Breast epithelium (tissue), 4 donors: Measurements from ENCODE around the gene ADAM12. TPM values are rescaled to one million over a fixed set of nuclear protein-coding genes. Genes with fewer than 3 reads are reported as not detected.
"Not testable (repeated sequence)": the region's sequence is repeated elsewhere in the genome, so short reads cannot be mapped to it uniquely, and the experiment has no call there.

Experiments
- DNase-seq, 2 donors: peaks; one replicate each; pipeline ENCODE4 v3.0.0-alpha.2; 2019; ENCODE audit warnings: low spot score in 2 of 2
- H3K27ac ChIP-seq, 2 donors: fragments of 200-600 bp; sonication (generic) in 1 of 2; one replicate each; pipeline ENCODE4 v1.5.1; 2016 to 2019; ENCODE audit warnings: mild to moderate bottlenecking in 1 of 2
- H3K27me3 ChIP-seq, 2 donors: fragments of 200-600 bp; sonication (generic) in 1 of 2; one replicate each; pipeline versions ENCODE4 v1.5.1 to v1.6.0; 2017 to 2019; ENCODE audit warnings: control low read depth in 1 of 2, mild to moderate bottlenecking in 1 of 2
- H3K36me3 ChIP-seq: fragments of 200-600 bp; one replicate; pipeline ENCODE4 v1.5.1; 2019
- H3K4me1 ChIP-seq, 2 donors: fragments of 200-600 bp; sonication (generic); one replicate each; pipeline ENCODE4 v1.5.1; 2016 to 2019; ENCODE audit warnings: control low read depth in 1 of 2
- H3K4me3 ChIP-seq, 3 donors: fragments of 200-600 bp; sonication (generic); 1 replicate in 2 of 3; 2 replicates in 1 of 3; pipeline ENCODE4 v1.5.1; 2016 to 2019; ENCODE audit warnings: mild to moderate bottlenecking in 3 of 3, moderate library complexity in 2 of 3
- H3K9me3 ChIP-seq, 2 donors: fragments of 200-600 bp; sonication (generic) in 1 of 2; one replicate each; pipeline ENCODE4 v1.5.1; 2016 to 2019; ENCODE audit warnings: control low read depth in 1 of 2
- POLR2A ChIP-seq: fragments of 450-650 bp; IDR thresholded peaks from one replicate; pipeline ENCODE4 v1.6.1; 2016; ENCODE audit warnings: antibody characterized with exemption, mild to moderate bottlenecking, moderate library complexity
- POLR2AphosphoS5 ChIP-seq, 3 donors: sonication (generic); formaldehyde crosslinking; IDR thresholded peaks; one replicate each; pipeline ENCODE4 v1.6.1; 2017; ENCODE audit warnings: antibody characterized with exemption in 3 of 3
- intact Hi-C: fragments of 100-400 bp; cut with DNase I; formaldehyde crosslinking; loops from one replicate; pipeline ENCODE4 v1.15.1; 2023; ENCODE audit warnings: low total_unique reads
- total RNA-seq, 3 donors: library from RNA; depleted of rRNA; stranded (reverse); fragments of >200 nt; gene quantifications; one replicate each; pipeline ENCODE4 v1.1.0, GENCODE V29; 2016
- TF ChIP-seq, protein P1 (sequence below), 3 donors: fragments of 450-650 bp; IDR thresholded peaks; one replicate each; pipeline ENCODE4 v1.5.1; 2016 to 2017; ENCODE audit warnings: antibody characterized with exemption in 3 of 3, mild to moderate bottlenecking in 3 of 3, moderate library complexity in 3 of 3

Gene ADAM12
- total RNA-seq, 3 donors from 2014 or later: 8.6 to 16.4 (median 13.9) TPM

DNA sequence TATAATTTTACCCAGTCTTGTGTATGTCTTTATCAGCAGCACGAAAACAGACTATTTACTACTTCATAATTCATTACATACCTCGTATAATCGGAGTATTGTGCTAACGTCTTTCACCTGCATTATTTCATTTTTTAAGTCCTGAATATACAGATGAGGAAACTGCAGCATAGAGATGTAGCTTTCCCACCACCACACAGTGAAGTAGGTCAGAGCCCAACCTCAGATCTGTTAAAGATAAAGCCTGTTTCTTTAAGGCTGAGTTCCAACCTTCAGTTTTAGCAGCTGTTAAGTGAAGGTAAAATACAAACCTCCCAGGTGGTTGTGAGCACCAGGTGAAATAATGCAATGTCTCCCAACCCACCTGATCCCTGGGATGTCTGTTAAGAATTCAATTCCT lies 2.0 kb upstream of the ADAM12 start:
- intact Hi-C loops: no loop called here
- H3K27me3 ChIP-seq: no peaks in the 10 kb centered on the region

DNA sequence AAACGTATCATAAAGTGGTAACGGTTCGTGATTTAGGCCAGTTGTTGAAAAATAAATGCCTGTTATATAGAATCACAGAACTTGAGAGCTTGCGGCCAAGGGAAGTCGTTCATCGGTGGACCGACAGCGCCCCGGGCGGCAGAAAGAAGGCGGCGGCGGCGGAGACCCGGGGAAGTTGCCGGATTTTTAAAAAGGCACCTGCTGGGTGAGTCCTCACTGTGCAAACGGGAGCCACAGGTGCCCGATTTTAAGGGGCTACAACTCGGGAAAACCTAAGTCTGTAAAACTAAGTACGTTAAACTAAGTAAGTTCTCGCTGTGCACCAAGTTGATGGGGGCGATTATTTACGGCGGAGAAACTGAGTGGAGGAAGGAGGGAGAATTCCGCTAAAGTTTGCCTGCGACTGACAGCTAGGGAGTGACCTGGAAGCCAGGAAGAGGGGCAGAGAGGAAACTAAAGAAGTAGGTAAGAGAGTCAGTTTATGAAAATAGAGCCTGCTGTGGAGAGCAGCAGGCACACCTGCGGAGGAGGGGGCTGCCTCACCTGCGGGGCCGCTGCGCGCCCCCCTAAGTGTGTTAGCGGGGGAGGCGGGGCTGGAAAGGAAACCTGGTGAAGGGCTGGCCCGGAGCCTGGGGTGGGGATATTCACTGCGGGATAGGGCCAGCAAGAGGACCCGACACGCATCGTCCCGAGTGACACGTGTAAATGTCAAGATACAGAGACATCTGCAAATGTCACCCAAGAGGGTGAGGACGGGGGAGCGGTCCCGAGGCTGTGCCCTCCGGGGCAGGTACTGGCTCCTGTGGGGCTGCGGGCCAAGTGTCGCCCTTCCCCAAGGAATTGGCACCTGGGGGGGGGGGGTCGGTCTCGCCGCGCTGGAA lies 996 bp downstream of the ADAM12 start:
- Histone ChIP-seq H3K4me3 (peak overlapping the region; percentile 42 to 87 (median 69)), H3K4me1 (no peaks in the 10 kb centered on the region), H3K9me3 (no peaks in the 10 kb centered on the region), H3K36me3 (no peaks in the 10 kb centered on the region), H3K27ac (peak overlapping the region; percentile 70 to 87), H3K27me3 (no peaks in the 10 kb centered on the region)
- TF ChIP-seq POLR2AphosphoS5 (IDR thresholded peaks at IDR 0.05): no peak
- TF ChIP-seq, protein P1, sequence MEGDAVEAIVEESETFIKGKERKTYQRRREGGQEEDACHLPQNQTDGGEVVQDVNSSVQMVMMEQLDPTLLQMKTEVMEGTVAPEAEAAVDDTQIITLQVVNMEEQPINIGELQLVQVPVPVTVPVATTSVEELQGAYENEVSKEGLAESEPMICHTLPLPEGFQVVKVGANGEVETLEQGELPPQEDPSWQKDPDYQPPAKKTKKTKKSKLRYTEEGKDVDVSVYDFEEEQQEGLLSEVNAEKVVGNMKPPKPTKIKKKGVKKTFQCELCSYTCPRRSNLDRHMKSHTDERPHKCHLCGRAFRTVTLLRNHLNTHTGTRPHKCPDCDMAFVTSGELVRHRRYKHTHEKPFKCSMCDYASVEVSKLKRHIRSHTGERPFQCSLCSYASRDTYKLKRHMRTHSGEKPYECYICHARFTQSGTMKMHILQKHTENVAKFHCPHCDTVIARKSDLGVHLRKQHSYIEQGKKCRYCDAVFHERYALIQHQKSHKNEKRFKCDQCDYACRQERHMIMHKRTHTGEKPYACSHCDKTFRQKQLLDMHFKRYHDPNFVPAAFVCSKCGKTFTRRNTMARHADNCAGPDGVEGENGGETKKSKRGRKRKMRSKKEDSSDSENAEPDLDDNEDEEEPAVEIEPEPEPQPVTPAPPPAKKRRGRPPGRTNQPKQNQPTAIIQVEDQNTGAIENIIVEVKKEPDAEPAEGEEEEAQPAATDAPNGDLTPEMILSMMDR (IDR thresholded peaks at IDR 0.05): peak; percentile 38 to 64 (median 63)
- intact Hi-C loops: no loop called here
- DNase-seq: peak; percentile 63 to 71

More for the DNA sequence above, 2.0 kb upstream of the ADAM12 start:
- H3K27ac ChIP-seq: peak overlapping the region in 1 of 2 donors; percentile 65
- DNase-seq: no peak
- no peaks in the 10 kb centered on the region for H3K36me3 ChIP-seq
- TF ChIP-seq POLR2A (no peak), POLR2AphosphoS5 (IDR thresholded peaks at IDR 0.05) (no peak)
- TF ChIP-seq, protein P1 (IDR thresholded peaks at IDR 0.05): no peak
- H3K9me3 ChIP-seq: no peaks in the 10 kb centered on the region
- no peak overlapping the region for H3K4me3 ChIP-seq
- no peaks in the 10 kb centered on the region for H3K4me1 ChIP-seq

DNA sequence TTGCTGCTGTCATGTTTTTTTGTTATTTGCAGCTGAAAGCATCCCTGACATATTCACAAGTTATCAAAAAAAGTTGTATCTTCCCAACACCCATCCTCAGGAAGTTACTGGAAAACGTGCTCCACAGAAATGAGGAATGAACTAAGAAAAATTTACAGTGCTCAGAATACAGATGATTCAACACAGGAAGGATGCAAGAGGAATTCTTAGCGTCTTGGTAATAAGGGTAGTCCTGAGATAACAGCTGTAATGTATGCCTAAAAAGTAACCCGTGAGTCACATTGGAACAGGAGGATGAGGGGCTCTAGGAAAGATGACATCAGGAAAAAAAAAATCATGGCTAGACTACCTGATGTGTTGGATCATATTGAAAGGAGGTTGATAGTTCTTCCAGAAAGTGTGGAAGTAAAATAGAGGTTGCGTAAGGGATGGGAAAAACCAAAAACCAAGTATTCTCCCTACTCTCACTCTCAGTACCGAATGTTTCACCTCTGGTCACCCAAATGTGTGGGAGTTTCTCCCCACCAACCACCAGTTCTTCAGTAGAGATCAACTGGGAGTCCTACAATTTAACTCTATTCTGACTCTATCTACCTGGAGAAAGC lies 3.9 kb downstream of the ADAM12 start:
- no peaks in the 10 kb centered on the region for H3K4me1 ChIP-seq
- no peaks in the 10 kb centered on the region for H3K9me3 ChIP-seq
- intact Hi-C loops: loop anchor here (5.0 kb wide), 1 partner anchor 333 kb away; no protein-coding TSS in a partner anchor

DNA sequence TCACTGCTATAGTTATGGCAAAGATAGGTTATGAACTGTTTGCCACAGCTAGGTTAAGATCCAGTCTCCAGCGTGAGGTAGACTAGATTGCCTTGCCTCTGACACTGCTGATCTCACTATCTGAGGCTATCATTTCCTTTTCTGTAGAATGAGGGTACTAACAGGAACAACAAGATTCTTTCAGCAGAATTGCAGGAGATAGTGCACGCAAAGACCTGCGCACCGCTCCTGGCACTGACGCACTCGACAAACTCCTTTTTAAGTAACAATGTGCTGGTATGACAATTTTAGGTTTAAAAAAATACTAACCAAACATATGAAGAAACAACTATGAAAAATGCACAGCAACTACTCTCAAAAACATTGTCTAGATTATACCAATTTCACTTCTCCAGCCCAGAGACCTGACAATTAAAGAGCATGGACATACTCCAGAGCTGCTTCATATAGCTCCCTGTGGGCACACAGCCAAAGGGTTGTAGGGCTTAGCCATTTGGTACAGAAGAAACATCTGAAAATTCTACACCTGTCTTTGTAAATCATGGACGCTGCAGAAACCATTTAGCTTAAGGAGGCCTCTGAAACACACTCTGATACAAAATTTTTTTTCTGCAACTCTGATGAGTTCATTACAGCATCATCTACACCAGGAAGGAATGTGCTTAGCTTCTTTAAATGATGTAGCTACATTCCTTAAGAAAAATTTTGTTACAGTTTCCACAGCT lies 7.8 kb downstream of the ADAM12 start:
- Histone ChIP-seq H3K9me3 (no peaks in the 10 kb centered on the region), H3K36me3 (no peaks in the 10 kb centered on the region), H3K27ac (no peak overlapping the region), H3K4me1 (no peaks in the 10 kb centered on the region), H3K4me3 (no peak overlapping the region), H3K27me3 (no peaks in the 10 kb centered on the region)
- intact Hi-C loops: loop anchor here (5.0 kb wide), 1 partner anchor 337 kb away; no protein-coding TSS in a partner anchor
- DNase-seq: no peak
- no peak for TF ChIP-seq POLR2A
- TF ChIP-seq POLR2AphosphoS5 (IDR thresholded peaks at IDR 0.05): no peak
- TF ChIP-seq, protein P1 (IDR thresholded peaks at IDR 0.05): no peak

More for the DNA sequence above, 3.9 kb downstream of the ADAM12 start:
- no peaks in the 10 kb centered on the region for H3K27me3 ChIP-seq
- TF ChIP-seq POLR2A (no peak), POLR2AphosphoS5 (IDR thresholded peaks at IDR 0.05) (no peak)
- TF ChIP-seq, protein P1 (IDR thresholded peaks at IDR 0.05): no peak
- no peaks in the 10 kb centered on the region for H3K36me3 ChIP-seq
- no peak for DNase-seq
- H3K4me3 ChIP-seq: no peak overlapping the region
- H3K27ac ChIP-seq: peak overlapping the region in 1 of 2 donors; percentile 43

DNA sequence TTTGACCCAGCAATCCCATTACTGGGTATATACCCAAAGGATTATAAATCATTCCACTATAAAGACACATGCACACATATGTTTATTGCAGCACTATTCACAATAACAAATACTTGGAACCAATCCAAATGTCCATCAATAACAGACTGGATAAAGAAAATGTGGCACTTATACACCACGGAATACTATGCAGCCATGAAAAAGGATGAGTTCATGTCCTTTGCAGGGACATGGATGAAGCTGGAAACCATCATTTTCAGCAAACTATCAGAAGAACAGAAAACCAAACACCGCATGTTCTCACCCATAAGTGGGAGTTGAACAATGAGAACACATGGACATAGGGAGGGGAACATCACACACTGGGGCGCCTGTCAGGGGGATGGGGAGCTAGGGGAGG lies 9.1 kb downstream of the ADAM12 start:
- intact Hi-C loops, H3K36me3 ChIP-seq, H3K4me3 ChIP-seq, H3K9me3 ChIP-seq, DNase-seq, H3K4me1 ChIP-seq, H3K27ac ChIP-seq, H3K27me3 ChIP-seq: not testable (repeated sequence)
